Measurements from ENCODE around the gene TUSC2.

TUSC2 gene, protein sequence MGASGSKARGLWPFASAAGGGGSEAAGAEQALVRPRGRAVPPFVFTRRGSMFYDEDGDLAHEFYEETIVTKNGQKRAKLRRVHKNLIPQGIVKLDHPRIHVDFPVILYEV

GRCh38 chr3:50327943-50328691 is at the start of gene TUSC2:
Gene TUSC2, minus strand, starts transcription at chr3:50328223. Its CDS starts 124 bp downstream, at chr3:50328099.
- TF ChIP-seq, protein P1, sequence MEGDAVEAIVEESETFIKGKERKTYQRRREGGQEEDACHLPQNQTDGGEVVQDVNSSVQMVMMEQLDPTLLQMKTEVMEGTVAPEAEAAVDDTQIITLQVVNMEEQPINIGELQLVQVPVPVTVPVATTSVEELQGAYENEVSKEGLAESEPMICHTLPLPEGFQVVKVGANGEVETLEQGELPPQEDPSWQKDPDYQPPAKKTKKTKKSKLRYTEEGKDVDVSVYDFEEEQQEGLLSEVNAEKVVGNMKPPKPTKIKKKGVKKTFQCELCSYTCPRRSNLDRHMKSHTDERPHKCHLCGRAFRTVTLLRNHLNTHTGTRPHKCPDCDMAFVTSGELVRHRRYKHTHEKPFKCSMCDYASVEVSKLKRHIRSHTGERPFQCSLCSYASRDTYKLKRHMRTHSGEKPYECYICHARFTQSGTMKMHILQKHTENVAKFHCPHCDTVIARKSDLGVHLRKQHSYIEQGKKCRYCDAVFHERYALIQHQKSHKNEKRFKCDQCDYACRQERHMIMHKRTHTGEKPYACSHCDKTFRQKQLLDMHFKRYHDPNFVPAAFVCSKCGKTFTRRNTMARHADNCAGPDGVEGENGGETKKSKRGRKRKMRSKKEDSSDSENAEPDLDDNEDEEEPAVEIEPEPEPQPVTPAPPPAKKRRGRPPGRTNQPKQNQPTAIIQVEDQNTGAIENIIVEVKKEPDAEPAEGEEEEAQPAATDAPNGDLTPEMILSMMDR (IDR thresholded peaks at IDR 0.05; ENCODE audit: low read depth, low read length): no peak
- peak; percentile 84 for DNase-seq (ENCODE audit: extremely low read depth, low read depth)

GRCh38 chr3:50375258-50375931 is 47.4 kb upstream of the TUSC2 start:
- DNase-seq (ENCODE audit: extremely low read depth, low read depth): no peak
- TF ChIP-seq, protein P1 (IDR thresholded peaks at IDR 0.05; ENCODE audit: low read depth, low read length): no peak

DNA sequence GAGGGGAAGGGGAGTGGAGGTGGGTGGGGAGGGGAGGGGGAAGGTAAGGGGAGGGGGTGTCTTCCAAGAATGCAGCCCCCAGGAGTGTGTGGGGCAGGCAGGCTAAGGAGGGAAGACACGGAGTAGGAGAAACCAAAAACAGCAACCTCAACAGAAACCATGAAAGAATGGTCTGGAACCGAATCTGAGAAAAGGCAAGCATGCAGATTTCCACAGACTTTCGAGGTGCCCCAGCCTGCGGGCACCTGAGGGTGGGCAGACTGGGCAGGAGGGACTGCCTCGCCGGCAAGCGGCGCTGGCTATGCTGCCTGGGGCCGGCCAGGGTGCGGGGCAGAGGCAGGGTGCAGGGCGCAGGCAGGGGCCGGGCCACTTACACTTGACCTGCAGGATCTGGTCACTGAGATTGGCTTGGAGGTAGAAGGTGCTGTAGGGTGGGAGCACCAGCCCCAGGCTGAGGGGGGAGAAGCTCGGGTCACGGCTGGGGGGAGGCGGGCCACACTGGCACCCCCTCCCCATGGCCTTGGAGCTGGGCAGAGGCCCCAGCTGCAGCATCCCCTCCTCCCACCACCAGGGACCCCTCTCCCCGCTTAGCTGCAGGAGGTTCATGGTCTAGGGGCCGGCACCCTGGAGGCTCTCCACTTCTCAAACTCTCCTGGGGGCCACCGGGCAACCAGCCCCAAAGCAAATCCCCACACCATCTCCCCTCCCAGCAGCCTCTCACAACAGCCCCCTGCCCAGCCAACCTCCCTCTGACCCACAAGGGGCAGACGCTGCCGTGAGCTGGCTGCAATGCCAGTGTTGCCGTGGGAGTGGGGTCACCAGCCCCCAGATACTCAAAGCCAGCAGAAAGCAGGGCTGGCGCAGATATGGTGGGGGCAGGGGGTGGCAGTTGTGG is 46.6 kb upstream of the TUSC2 start:
- no peak for DNase-seq (ENCODE audit: extremely low read depth, low read depth)
- TF ChIP-seq, protein P1 (IDR thresholded peaks at IDR 0.05; ENCODE audit: low read depth, low read length): no peak

- no peak for DNase-seq (ENCODE audit: extremely low read depth, low read depth)
- TF ChIP-seq, protein P1 (IDR thresholded peaks at IDR 0.05; ENCODE audit: low read depth, low read length): no peak
Measured at GRCh38 chr3:50373146-50374051, 45.4 kb upstream of the TUSC2 start.

DNA sequence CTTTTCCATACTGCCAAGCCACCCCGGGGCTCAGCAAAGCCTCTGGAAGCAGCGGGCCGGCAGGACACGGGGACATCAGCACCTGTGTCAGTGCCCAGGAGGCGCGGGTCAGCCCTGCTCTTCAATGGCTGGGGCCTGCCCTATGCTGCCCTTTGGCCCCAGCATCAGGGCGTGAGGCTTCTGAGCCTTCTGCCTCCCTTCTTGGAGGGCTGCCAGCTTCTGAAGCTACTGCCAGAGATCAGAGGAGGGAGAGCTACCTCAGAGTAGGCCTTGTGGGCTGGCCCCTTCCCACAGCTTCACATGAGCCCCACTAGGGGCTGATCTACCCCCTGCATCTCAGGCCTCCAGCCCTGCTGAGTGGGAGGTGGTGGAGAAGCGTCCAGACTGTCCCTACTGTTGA is 44.3 kb upstream of the TUSC2 start:
- DNase-seq (ENCODE audit: extremely low read depth, low read depth): no peak
- TF ChIP-seq, protein P1 (IDR thresholded peaks at IDR 0.05; ENCODE audit: low read depth, low read length): no peak

GRCh38 chr3:50371133-50371685 is 43.2 kb upstream of the TUSC2 start:
- TF ChIP-seq, protein P1 (IDR thresholded peaks at IDR 0.05; ENCODE audit: low read depth, low read length): no peak
- no peak for DNase-seq (ENCODE audit: extremely low read depth, low read depth)

All from AG09319 (cell line).